ENCODE measurements around the gene ABCA12.

DNA sequence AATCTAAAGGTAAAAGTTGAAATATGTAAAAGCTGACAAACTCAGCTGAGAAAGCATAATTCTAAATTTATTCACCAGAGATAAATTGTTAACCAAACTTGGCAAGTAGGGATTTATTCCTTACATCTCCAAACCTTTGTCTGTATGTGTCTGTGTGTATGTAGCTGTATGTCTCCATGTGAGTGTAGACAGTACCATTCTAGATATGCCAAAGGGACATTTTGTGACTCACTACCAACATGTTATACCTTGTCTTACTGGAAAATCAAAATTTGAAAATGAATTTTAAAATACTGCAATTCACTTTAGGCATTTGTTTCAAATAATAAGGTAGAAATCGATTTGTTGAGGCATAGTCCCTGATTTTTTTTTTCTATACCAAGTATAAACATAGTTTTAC, 102.1 kb downstream of the ABCA12 start:
- TF ChIP-seq, protein P1, sequence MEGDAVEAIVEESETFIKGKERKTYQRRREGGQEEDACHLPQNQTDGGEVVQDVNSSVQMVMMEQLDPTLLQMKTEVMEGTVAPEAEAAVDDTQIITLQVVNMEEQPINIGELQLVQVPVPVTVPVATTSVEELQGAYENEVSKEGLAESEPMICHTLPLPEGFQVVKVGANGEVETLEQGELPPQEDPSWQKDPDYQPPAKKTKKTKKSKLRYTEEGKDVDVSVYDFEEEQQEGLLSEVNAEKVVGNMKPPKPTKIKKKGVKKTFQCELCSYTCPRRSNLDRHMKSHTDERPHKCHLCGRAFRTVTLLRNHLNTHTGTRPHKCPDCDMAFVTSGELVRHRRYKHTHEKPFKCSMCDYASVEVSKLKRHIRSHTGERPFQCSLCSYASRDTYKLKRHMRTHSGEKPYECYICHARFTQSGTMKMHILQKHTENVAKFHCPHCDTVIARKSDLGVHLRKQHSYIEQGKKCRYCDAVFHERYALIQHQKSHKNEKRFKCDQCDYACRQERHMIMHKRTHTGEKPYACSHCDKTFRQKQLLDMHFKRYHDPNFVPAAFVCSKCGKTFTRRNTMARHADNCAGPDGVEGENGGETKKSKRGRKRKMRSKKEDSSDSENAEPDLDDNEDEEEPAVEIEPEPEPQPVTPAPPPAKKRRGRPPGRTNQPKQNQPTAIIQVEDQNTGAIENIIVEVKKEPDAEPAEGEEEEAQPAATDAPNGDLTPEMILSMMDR (conservative IDR thresholded peaks at IDR 0.05; ENCODE audit: low read length) = no peak
- no peak for TF ChIP-seq EZH2phosphoT487 (IDR thresholded peaks at IDR 0.05; ENCODE audit: borderline replicate concordance)
